C1 segment of cervical spinal cord (tissue), 14 donors: ENCODE results near the gene POLRMT.
"Not testable (repeated sequence)": the region's sequence is repeated elsewhere in the genome, so short reads cannot be mapped to it uniquely, and the experiment has no call there.

Experiments
- DNase-seq, 14 donors: peaks; one replicate each; lab custom pipeline; 2025; lab: John Stamatoyannopoulos, UW

POLRMT gene

GRCh38 chr19:594265-594870 is 39.0 kb downstream of the POLRMT start:
- DNase-seq: no peak

GRCh38 chr19:593505-593904 is 39.8 kb downstream of the POLRMT start:
- DNase-seq: no peak

- DNase-seq: no peak
Measured at GRCh38 chr19:593055-593454, 40.3 kb downstream of the POLRMT start.

GRCh38 chr19:592101-592500 is 41.2 kb downstream of the POLRMT start:
- no peak for DNase-seq

GRCh38 chr19:591099-591958 is 42.0 kb downstream of the POLRMT start:
- DNase-seq: peak in 2 of 14 donors; percentile 20 to 33

GRCh38 chr19:590750-591098 is 42.6 kb downstream of the POLRMT start:
- no peak for DNase-seq

- no peak for DNase-seq
Measured at GRCh38 chr19:590396-590745, 43.0 kb downstream of the POLRMT start.

GRCh38 chr19:589693-590395 is 43.5 kb downstream of the POLRMT start, which contains the start of gene HCN2:
HCN2 (plus strand) TSS chr19:589881; CDS start chr19:589946, 65 bp downstream.
- DNase-seq: no peak

- DNase-seq: peak in 4 of 14 donors; percentile 49 to 71 (median 56)
Measured at GRCh38 chr19:588741-589692, 44.3 kb downstream of the POLRMT start.

- DNase-seq: peak in 13 of 14 donors; percentile 40 to 94 (median 78)
Measured at GRCh38 chr19:588093-588740, 45.1 kb downstream of the POLRMT start.

GRCh38 chr19:585551-586110 is 47.7 kb downstream of the POLRMT start:
- no peak for DNase-seq

GRCh38 chr19:585146-585545 is 48.2 kb downstream of the POLRMT start:
- not testable (repeated sequence) for DNase-seq

GRCh38 chr19:584240-585001 is 48.9 kb downstream of the POLRMT start:
- peak in 8 of 14 donors; percentile 11 to 56 (median 34) for DNase-seq

GRCh38 chr19:583968-584239 is 49.4 kb downstream of the POLRMT start:
- DNase-seq: no peak

- DNase-seq: no peak
Measured at GRCh38 chr19:583198-583967, 50.0 kb downstream of the POLRMT start.

GRCh38 chr19:582497-583197 is 50.7 kb downstream of the POLRMT start:
- no peak for DNase-seq

GRCh38 chr19:581399-582111 is 51.8 kb downstream of the POLRMT start:
- no peak for DNase-seq

GRCh38 chr19:580274-580835 is 53.0 kb downstream of the POLRMT start:
- DNase-seq: no peak
